ENCODE data around the gene PARD3B. TPM values are rescaled to one million over a fixed set of nuclear protein-coding genes. Genes with fewer than 3 reads are reported as not detected.

PARD3B gene
- total and polyA plus RNA-seq, 10 of the 15 experiments (the other 5 are each of a cell fraction or from before 2014, with no cell fraction given), result 0.01 to 0.54 (median 0.07) TPM; not detected in 7

GRCh38 chr2:204611764-204612163 lies 66.5 kb downstream of the PARD3B start:
- no peaks in the 10 kb centered on the region for H4K20me1 ChIP-seq (ENCODE audit: control insufficient read depth, insufficient read depth)
- ATAC-seq (no peak), DNase-seq (ENCODE audit: low read depth, low spot score) (no peak), FAIRE-seq (no peak)
- no peak overlapping the region for H3K4me2 ChIP-seq (ENCODE audit: control insufficient read depth, insufficient read depth)
- H3K4me3 ChIP-seq, result no peak overlapping the region
- ChIA-PET SMC1A (ENCODE audit: uncharacterized antibody, unreplicated experiment) (no interaction called here), CTCF (no interaction called here), RAD21 (ENCODE audit: unreplicated experiment) (no interaction called here), POLR2A (no interaction called here)
- H3K79me2 ChIP-seq (ENCODE audit: control insufficient read depth, insufficient read depth, low read length), result no peaks in the 10 kb centered on the region
- H3K9ac ChIP-seq (ENCODE audit: control insufficient read depth, insufficient read depth, low read length), result no peak overlapping the region
- WGBS (ENCODE audit: insufficient coverage, insufficient replicate concordance, low lambda C conversion rate, missing lambda C conversion rate), result 53% methylated on average over 2 of the region's 2 CpGs
- no peaks in the 10 kb centered on the region for H3K27me3 ChIP-seq (replicated peaks in 1 of 2; ENCODE audit: control insufficient read depth in 2 of 2, insufficient read depth in 2 of 2, low read length in 1 of 2)
- no peak overlapping the region for H2AFZ ChIP-seq (ENCODE audit: control insufficient read depth, low read depth, low read length)
- in situ Hi-C loops (cut with MboI), result no loop called here
- no TSS peak for BruUV-seq (replicated peaks)
- no peak overlapping the region for H3K27ac ChIP-seq (ENCODE audit: control insufficient read depth, insufficient read depth)
- no peaks in the 10 kb centered on the region for H3K9me3 ChIP-seq (replicated peaks; ENCODE audit: control insufficient read depth, insufficient read depth, low read length)
- intact Hi-C loops (cut with micrococcal nuclease; ENCODE audit: unreplicated experiment), result no loop called here
- H3K4me1 ChIP-seq (ENCODE audit: control insufficient read depth, insufficient read depth, low read length), result no peaks in the 10 kb centered on the region
- no peaks in the 10 kb centered on the region for H3K36me3 ChIP-seq (ENCODE audit: control insufficient read depth in 2 of 2, insufficient read depth in 2 of 2, low read length in 1 of 2)
- TF ChIP-seq BMI1 (IDR thresholded peaks at IDR 0.05; ENCODE audit: borderline replicate concordance), result no peak
- no peak for TF ChIP-seq NFYB (IDR thresholded peaks at IDR 0.05; ENCODE audit: insufficient read depth, low read depth, low read length)
- TF ChIP-seq MAX (IDR thresholded peaks at IDR 0.05; ENCODE audit: low read depth, low read length), result no peak
- TF ChIP-seq BRCA1 (IDR thresholded peaks at IDR 0.05; ENCODE audit: low read depth, low read length), result no peak
- no peak for TF ChIP-seq SIN3A (IDR thresholded peaks at IDR 0.05; ENCODE audit: low read depth, low read length)
- no peak for TF ChIP-seq ZBTB11 (CRISPR knock-in tag; IDR thresholded peaks at IDR 0.05)
- TF ChIP-seq ATF7 (IDR thresholded peaks at IDR 0.05; ENCODE audit: low read depth), result no peak
- no peak for TF ChIP-seq SMARCA5 (IDR thresholded peaks at IDR 0.05)
- TF ChIP-seq CUX1 (IDR thresholded peaks at IDR 0.05; ENCODE audit: insufficient replicate concordance, low read depth, low read length), result no peak
- no peak for TF ChIP-seq EZH2 (IDR thresholded peaks at IDR 0.05; ENCODE audit: borderline replicate concordance, control insufficient read depth, low read depth, low read length)
- TF ChIP-seq NKRF (conservative IDR thresholded peaks at IDR 0.05), result no peak
- TF ChIP-seq ATF3 (IDR thresholded peaks at IDR 0.05; ENCODE audit: borderline replicate concordance, extremely low read depth, low read depth, low read length), result no peak
